SK-N-SH (cell line): Measurements from ENCODE around the gene SH3RF2. TPM values are rescaled to one million over a fixed set of nuclear protein-coding genes. Genes with fewer than 3 reads are reported as not detected.

ENCODE experiments used
- CTCF ChIA-PET: fragments of 300-600, 350-600 bp; formaldehyde crosslinking; extraction: SDS; loops from one replicate; lab custom pipeline; 2021; lab: Yijun Ruan, JAX
- POLR2A ChIA-PET: fragments of 350-600 bp; sonication (Branson Sonifier 250); formaldehyde crosslinking; extraction: SDS; loops from one replicate; lab custom pipeline; 2020; ENCODE audit warnings: antibody characterized with exemption, inconsistent platforms; lab: Yijun Ruan, JAX
- DNase-seq: peaks from one replicate; pipeline ENCODE4 v3.0.0; 2012
- H2AFZ ChIP-seq: fragments of 200-600 bp; sonication (generic); 2 replicates; pipeline ENCODE4 v1.8.1; 2016; ENCODE audit warnings: antibody characterized with exemption, mild to moderate bottlenecking, low read depth
- H3F3A ChIP-seq: fragments of 200-600 bp; sonication (generic); replicated peaks from 2 replicates; pipeline ENCODE3; 2016; ENCODE audit warnings: antibody characterized with exemption, mild to moderate bottlenecking; ENCODE audit not compliant: insufficient read depth
- H3K27ac ChIP-seq, 2 experiments: fragments of 200-500 bp in 1 of 2; fragments of 200-600 bp in 1 of 2; sonication (Bioruptor generic) in 1 of 2; sonication (generic), shearing (Covaris generic) in 1 of 2; 2 replicates each; pipeline versions ENCODE4 v1.5.1 to v1.6.1; 2014 to 2016; ENCODE audit warnings: low read depth in 2 of 2, inconsistent platforms in 1 of 2, low read length in 1 of 2, mild to moderate bottlenecking in 1 of 2, mixed read lengths in 1 of 2
- H3K27me3 ChIP-seq: fragments of 200-600 bp; sonication (generic), shearing (Covaris generic); 2 replicates; pipeline ENCODE4 v1.6.1; 2016; ENCODE audit warnings: mixed run types; ENCODE audit not compliant: insufficient read depth
- H3K36me3 ChIP-seq, 2 experiments: fragments of 200-500 bp in 1 of 2; fragments of 200-600 bp in 1 of 2; sonication (Bioruptor generic) in 1 of 2; sonication (generic) in 1 of 2; replicated peaks in 1 of 2; 2 replicates each; pipeline versions ENCODE3 to v1.5.1; 2014 to 2016; ENCODE audit warnings: low read length in 1 of 2, mild to moderate bottlenecking in 1 of 2; ENCODE audit not compliant: insufficient read depth in 2 of 2, control insufficient read depth in 1 of 2
- H3K4me1 ChIP-seq, 2 experiments: fragments of 200-500 bp in 1 of 2; fragments of 200-600 bp in 1 of 2; sonication (Bioruptor generic) in 1 of 2; sonication (generic), shearing (Covaris generic) in 1 of 2; 2 replicates each; pipeline versions ENCODE4 v1.5.1 to v1.6.1; 2014 to 2016; ENCODE audit warnings: low read depth in 1 of 2, low read length in 1 of 2, mixed run types in 1 of 2; ENCODE audit not compliant: insufficient read depth in 2 of 2, control insufficient read depth in 1 of 2
- H3K4me2 ChIP-seq: fragments of 200-600 bp; sonication (generic), shearing (Covaris generic); 2 replicates; pipeline ENCODE4 v1.6.1; 2017; ENCODE audit warnings: mixed run types
- H3K4me3 ChIP-seq, 2 experiments: fragments of 200-500 bp in 1 of 2; fragments of 200-600 bp in 1 of 2; sonication (Bioruptor generic) in 1 of 2; sonication (generic), shearing (Covaris generic) in 1 of 2; 2 replicates each; pipeline versions ENCODE4 v1.5.1 to v1.8.1; 2014 to 2016; ENCODE audit warnings: low read depth in 2 of 2, inconsistent platforms in 1 of 2, low read length in 1 of 2, mild to moderate bottlenecking in 1 of 2, mixed read lengths in 1 of 2, moderate library complexity in 1 of 2
- H3K79me2 ChIP-seq: fragments of 200-600 bp; sonication (generic); 2 replicates; pipeline ENCODE4 v1.8.1; 2017; ENCODE audit warnings: mild to moderate bottlenecking; ENCODE audit not compliant: insufficient read depth
- H3K9ac ChIP-seq: fragments of 200-600 bp; sonication (generic); 2 replicates; pipeline ENCODE4 v1.6.1; 2017; ENCODE audit warnings: mixed run types
- H3K9me2 ChIP-seq: fragments of 200-600 bp; sonication (generic); 2 replicates; pipeline ENCODE4 v1.6.1; 2017; ENCODE audit warnings: mixed run types
- H3K9me3 ChIP-seq: fragments of 200-600 bp; sonication (generic); 2 replicates; pipeline ENCODE4 v1.6.1; 2017; ENCODE audit warnings: mixed run types, mild to moderate bottlenecking, moderate library complexity
- H4K20me1 ChIP-seq: fragments of 200-600 bp; sonication (generic); 2 replicates; pipeline ENCODE4 v1.6.1; 2017; ENCODE audit warnings: mild to moderate bottlenecking, mixed run types; ENCODE audit not compliant: insufficient read depth
- EP300 ChIP-seq, 2 experiments: IDR thresholded peaks; 2 replicates each; pipeline versions ENCODE4 v1.4.0 to v1.6.1; 2012; ENCODE audit warnings: borderline replicate concordance in 1 of 2, low read depth in 1 of 2, low read length in 1 of 2
- EZH2phosphoT487 ChIP-seq: fragments of 200-600 bp; sonication (generic); IDR thresholded peaks from 2 replicates; pipeline ENCODE4 v1.6.1; 2017; ENCODE audit warnings: low read depth, mixed run types, mild to moderate bottlenecking, antibody characterized with exemption, moderate library complexity, borderline replicate concordance
- FOXM1 ChIP-seq: IDR thresholded peaks from 2 replicates; pipeline ENCODE4 v1.4.0; 2012; ENCODE audit warnings: low read depth, mild to moderate bottlenecking
- GABPA ChIP-seq: IDR thresholded peaks from 2 replicates; pipeline ENCODE4 v1.4.0; 2012; ENCODE audit warnings: low read depth, mild to moderate bottlenecking
- GATA2 ChIP-seq: sonication (generic); formaldehyde crosslinking; IDR thresholded peaks from 2 replicates; pipeline ENCODE4 v1.5.0; 2020; ENCODE audit warnings: mild to moderate bottlenecking, missing genetic modification reagents
- JUND ChIP-seq: IDR thresholded peaks from 2 replicates; pipeline ENCODE4 v1.4.0; 2012
- MEF2A ChIP-seq: IDR thresholded peaks from 2 replicates; pipeline ENCODE4 v1.4.0; 2012; ENCODE audit warnings: low read depth, borderline replicate concordance
- MXI1 ChIP-seq: IDR thresholded peaks from 2 replicates; pipeline ENCODE4 v1.6.1; 2012; ENCODE audit warnings: mild to moderate bottlenecking, low read depth, low read length, improper control_type of control experiment
- NRF1 ChIP-seq: IDR thresholded peaks from 2 replicates; pipeline ENCODE4 v1.6.1; 2012; ENCODE audit warnings: low read depth, mild to moderate bottlenecking, low read length
- PBX3 ChIP-seq: IDR thresholded peaks from 2 replicates; pipeline ENCODE4; 2012
- POLR2AphosphoS5 ChIP-seq: IDR thresholded peaks from 2 replicates; pipeline ENCODE4 v1.6.1; 2012; ENCODE audit warnings: low read depth, low read length
- RCOR1 ChIP-seq: fragments of 150-350 bp; IDR thresholded peaks from 2 replicates; pipeline ENCODE4 v1.6.1; 2017; ENCODE audit warnings: antibody characterized with exemption, low read length
- SMC3 ChIP-seq: IDR thresholded peaks from 2 replicates; pipeline ENCODE4 v1.6.1; 2012; ENCODE audit warnings: low read depth, low read length, improper control_type of control experiment
- TAF1 ChIP-seq: IDR thresholded peaks from 2 replicates; pipeline ENCODE4 v1.6.1; 2012; ENCODE audit warnings: low read depth, mild to moderate bottlenecking, low read length, moderate library complexity, borderline replicate concordance
- USF2 ChIP-seq: fragments of 150-350 bp; IDR thresholded peaks from 2 replicates; pipeline ENCODE4 v1.6.1; 2017; ENCODE audit warnings: antibody characterized with exemption, low read length, low read depth, borderline replicate concordance
- WGBS: methylation state at CpG from one replicate; pipeline ENCODE4 v1.1.6; 2017; ENCODE audit warnings: low lambda C conversion rate; 5-methylcytosine and 5-hydroxymethylcytosine counted together
- polyA plus RNA-seq, 3 experiments: library from polyadenylated mRNA; depleted of rRNA; stranded (reverse); fragments of >200 nt; gene quantifications; 2 replicates each; pipeline ENCODE4 v1.2.3, GENCODE V29; 2012
- TF ChIP-seq, protein P1 (sequence below): IDR thresholded peaks from 2 replicates; pipeline ENCODE4 v1.6.1; 2012; ENCODE audit warnings: mild to moderate bottlenecking, low read depth, low read length, moderate library complexity
- TF ChIP-seq, protein P2 (sequence below): IDR thresholded peaks from 2 replicates; pipeline ENCODE4 v1.4.0; 2012; ENCODE audit warnings: low read depth, borderline replicate concordance

Gene SH3RF2
- polyA plus RNA-seq, 1 of the 3 experiments (the other 2 are of a cell fraction) = 0.87 TPM

DNA sequence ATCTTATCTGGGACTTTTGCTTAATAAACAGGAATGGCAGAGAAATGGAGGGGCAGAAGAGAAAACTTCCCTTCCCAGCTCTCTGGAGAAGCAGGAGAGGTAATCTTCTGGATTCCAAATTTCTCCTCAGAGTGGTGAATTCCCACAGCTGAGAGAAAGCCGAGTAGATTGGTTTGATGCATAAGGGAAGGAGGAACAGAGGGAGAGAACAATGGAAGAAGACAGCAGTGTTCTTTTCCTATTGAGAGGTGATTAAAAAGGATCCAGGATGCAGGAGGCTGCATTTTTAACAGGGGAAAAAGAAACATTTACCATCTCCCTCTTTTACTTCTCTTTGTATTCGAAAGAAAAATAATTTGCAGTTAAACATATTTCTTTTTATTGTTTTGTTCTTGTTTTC is 13.1 kb downstream of the SH3RF2 start:
- peaks cover 16% of the 10 kb centered on the region for H3F3A ChIP-seq
- no peaks in the 10 kb centered on the region for H3K27me3 ChIP-seq
- peaks cover 3 to 21% of the 10 kb centered on the region in 2 experiments; a peak in 2 of 4 replicates for H3K4me1 ChIP-seq
- H2AFZ ChIP-seq = no peak overlapping the region
- no peak overlapping the region for H3K4me2 ChIP-seq
- H3K9me3 ChIP-seq = no peaks in the 10 kb centered on the region
- no peaks in the 10 kb centered on the region for H3K36me3 ChIP-seq
- H4K20me1 ChIP-seq = no peaks in the 10 kb centered on the region
- DNase-seq = no peak
- no peak for TF ChIP-seq SMC3
- no peak for TF ChIP-seq MXI1
- no peak for TF ChIP-seq RCOR1
- no peak for TF ChIP-seq PBX3
- TF ChIP-seq, protein P1, sequence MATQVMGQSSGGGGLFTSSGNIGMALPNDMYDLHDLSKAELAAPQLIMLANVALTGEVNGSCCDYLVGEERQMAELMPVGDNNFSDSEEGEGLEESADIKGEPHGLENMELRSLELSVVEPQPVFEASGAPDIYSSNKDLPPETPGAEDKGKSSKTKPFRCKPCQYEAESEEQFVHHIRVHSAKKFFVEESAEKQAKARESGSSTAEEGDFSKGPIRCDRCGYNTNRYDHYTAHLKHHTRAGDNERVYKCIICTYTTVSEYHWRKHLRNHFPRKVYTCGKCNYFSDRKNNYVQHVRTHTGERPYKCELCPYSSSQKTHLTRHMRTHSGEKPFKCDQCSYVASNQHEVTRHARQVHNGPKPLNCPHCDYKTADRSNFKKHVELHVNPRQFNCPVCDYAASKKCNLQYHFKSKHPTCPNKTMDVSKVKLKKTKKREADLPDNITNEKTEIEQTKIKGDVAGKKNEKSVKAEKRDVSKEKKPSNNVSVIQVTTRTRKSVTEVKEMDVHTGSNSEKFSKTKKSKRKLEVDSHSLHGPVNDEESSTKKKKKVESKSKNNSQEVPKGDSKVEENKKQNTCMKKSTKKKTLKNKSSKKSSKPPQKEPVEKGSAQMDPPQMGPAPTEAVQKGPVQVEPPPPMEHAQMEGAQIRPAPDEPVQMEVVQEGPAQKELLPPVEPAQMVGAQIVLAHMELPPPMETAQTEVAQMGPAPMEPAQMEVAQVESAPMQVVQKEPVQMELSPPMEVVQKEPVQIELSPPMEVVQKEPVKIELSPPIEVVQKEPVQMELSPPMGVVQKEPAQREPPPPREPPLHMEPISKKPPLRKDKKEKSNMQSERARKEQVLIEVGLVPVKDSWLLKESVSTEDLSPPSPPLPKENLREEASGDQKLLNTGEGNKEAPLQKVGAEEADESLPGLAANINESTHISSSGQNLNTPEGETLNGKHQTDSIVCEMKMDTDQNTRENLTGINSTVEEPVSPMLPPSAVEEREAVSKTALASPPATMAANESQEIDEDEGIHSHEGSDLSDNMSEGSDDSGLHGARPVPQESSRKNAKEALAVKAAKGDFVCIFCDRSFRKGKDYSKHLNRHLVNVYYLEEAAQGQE = no peak
- no peak for TF ChIP-seq EP300 (IDR thresholded peaks at IDR 0.05; ENCODE audit: borderline replicate concordance in 1 of 2, low read depth in 1 of 2, low read length in 1 of 2)
- TF ChIP-seq JUND = no peak
- no peak for TF ChIP-seq GATA2
- TF ChIP-seq USF2 = no peak
- no peak for TF ChIP-seq GABPA
- no peak for TF ChIP-seq FOXM1
- TF ChIP-seq, protein P2, sequence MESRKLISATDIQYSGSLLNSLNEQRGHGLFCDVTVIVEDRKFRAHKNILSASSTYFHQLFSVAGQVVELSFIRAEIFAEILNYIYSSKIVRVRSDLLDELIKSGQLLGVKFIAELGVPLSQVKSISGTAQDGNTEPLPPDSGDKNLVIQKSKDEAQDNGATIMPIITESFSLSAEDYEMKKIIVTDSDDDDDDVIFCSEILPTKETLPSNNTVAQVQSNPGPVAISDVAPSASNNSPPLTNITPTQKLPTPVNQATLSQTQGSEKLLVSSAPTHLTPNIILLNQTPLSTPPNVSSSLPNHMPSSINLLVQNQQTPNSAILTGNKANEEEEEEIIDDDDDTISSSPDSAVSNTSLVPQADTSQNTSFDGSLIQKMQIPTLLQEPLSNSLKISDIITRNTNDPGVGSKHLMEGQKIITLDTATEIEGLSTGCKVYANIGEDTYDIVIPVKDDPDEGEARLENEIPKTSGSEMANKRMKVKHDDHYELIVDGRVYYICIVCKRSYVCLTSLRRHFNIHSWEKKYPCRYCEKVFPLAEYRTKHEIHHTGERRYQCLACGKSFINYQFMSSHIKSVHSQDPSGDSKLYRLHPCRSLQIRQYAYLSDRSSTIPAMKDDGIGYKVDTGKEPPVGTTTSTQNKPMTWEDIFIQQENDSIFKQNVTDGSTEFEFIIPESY = no peak
- no peak for TF ChIP-seq EZH2phosphoT487
- no peak for TF ChIP-seq NRF1
- no peak for TF ChIP-seq TAF1
- TF ChIP-seq MEF2A = no peak
- TF ChIP-seq POLR2AphosphoS5 = no peak
- no peaks in the 10 kb centered on the region for H3K9me2 ChIP-seq
- H3K9ac ChIP-seq = no peak overlapping the region
- 92% methylated on average over 2 of the region's 2 CpGs for WGBS
- H3K4me3 ChIP-seq = no peak overlapping the region
- ChIA-PET CTCF (interaction anchor here (1.2 to 1.4 kb wide), 2 partner anchors 11 to 26 kb away, joined by 3 to 5 read pairs; no protein-coding TSS in a partner anchor), POLR2A (interaction anchor here (0.6 kb wide), 1 partner anchor 115 kb away, joined by 3 read pairs; no protein-coding TSS in a partner anchor)
- no peaks in the 10 kb centered on the region for H3K79me2 ChIP-seq
- H3K27ac ChIP-seq = no peak overlapping the region
